G401 (cell line): ENCODE measurements around the gene ATXN7L2. TPM values are rescaled to one million over a fixed set of nuclear protein-coding genes. Genes with fewer than 3 reads are reported as not detected.
"Not testable (repeated sequence)": the region's sequence is repeated elsewhere in the genome, so short reads cannot be mapped to it uniquely, and the experiment has no call there.

Experiments
- DNase-seq: peaks from one replicate; pipeline ENCODE4 v3.0.0-alpha.2; 2015; ENCODE audit warnings: low spot score
- in situ Hi-C: cut with HindIII; loops from 2 replicates; pipeline ENCODE4 v1.10.0; 2016; ENCODE audit warnings: low sequenced_read_pairs, mixed read lengths
- total RNA-seq: library from RNA; depleted of rRNA; stranded (reverse); fragments of >200 nt; shearing (Covaris generic); gene quantifications from 2 replicates; pipeline ENCODE4 v1.2.3, GENCODE V29; 2014; rRNA removed

Gene ATXN7L2, protein sequence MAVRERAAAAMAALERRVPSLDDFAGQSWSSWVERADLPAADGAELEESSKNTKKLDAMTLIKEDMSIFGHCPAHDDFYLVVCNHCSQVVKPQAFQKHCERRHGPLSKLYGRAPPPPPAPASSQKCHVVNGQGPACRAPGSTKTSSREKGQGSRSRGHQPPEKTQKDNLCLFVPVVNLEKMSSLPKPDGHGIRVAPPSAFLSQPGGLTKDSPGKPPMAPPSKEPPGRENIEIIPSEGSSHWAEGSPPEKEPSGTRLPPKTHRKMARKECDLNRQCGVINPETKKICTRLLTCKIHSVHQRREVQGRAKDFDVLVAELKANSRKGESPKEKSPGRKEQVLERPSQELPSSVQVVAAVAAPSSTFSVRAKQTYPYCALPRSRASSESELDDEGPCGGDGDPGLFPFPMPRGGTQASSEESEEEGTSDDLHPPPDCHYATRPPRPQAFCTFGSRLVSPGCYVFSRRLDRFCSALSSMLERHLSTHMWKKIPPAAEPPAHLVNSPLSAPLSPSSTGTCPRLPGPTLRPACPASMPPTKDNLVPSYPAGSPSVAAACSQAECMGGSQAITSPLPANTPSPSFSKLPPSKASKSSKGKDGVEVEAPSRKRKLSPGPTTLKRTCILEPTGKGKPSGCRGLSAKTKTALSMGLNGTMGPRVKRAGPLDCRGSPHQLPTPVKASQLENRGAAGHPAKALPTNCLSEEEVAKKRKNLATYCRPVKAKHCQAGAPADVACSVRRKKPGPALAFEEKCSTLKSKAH
- total RNA-seq: 2.9 and 6.8 TPM in 2 replicates

- in situ Hi-C loops: no loop called here
- peak; percentile 93 for DNase-seq
Measured at GRCh38 chr1:109483672-109484518, at the start of gene ATXN7L2. TSS of gene ATXN7L2 (plus strand) at chr1:109483905. CDS start at chr1:109483954, 49 bp downstream.

GRCh38 chr1:109434484-109434883 lies 49.2 kb upstream of the ATXN7L2 start:
- DNase-seq: no peak
- in situ Hi-C loops: no loop called here

DNA sequence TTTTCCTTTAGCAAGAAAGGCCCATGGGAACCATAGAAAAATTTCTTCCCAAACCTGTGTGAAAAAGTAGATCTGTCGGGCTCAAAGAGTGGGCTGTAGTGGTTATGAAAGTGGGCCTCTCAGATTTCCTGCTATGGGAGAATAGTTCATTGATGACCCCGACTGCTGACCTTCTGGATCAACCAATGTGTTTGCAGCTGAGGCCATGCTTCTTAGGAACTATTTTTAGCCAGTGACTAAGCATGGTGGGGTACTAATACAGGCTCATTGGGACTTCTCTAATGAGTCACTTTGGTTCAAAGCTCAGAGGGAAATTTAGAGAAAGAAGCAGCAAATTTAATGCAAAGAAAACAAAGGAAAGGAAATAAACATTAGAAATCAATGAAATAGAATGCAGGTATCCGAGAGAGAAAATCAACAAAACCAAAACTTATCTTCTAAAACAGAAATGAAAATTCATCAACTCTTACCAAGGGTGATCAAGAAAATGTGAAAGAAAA lies 44.9 kb upstream of the ATXN7L2 start:
- in situ Hi-C loops: no loop called here
- DNase-seq: no peak

DNA sequence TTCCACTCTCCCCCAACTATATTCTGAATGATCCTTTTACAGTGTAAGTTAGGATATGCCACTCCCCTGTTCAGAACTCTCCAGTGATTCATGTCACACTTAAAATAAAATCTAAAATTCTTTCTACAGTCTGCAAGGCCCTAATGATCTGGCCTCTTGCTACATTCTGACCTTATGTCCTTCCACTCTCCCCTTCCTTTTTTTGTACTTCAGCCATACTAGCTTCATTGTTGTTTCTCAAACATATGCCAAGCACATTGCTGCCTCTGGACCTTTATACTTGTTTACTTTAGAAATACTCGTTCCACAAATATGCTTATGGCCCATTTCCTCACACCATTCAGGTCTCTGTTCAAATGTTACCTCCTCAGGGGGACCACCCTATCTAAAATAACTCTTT lies 42.6 kb upstream of the ATXN7L2 start:
- no peak for DNase-seq
- in situ Hi-C loops: no loop called here

- no peak for DNase-seq
- in situ Hi-C loops: no loop called here
Measured at GRCh38 chr1:109443476-109443875, 40.2 kb upstream of the ATXN7L2 start.

DNA sequence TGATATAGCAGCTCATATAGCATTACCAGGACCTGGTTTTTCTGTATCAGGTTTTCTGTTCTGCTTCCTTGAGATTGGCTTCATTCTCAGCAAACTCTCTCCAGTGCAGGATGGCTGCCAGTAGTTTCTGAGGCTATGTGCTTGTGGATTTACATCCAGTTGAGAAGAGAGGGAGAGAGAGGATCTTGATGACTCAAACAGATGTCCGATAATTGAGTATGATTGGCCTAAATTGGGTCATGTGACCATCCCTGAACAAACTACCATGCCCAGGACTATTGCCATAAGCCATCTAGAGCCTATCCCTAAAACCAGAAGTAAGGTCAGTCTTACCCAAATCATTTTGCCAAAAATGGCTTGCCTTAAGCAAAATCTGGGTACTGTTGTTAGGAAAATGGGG lies 39.4 kb upstream of the ATXN7L2 start:
- no peak for DNase-seq
- in situ Hi-C loops: no loop called here

DNA sequence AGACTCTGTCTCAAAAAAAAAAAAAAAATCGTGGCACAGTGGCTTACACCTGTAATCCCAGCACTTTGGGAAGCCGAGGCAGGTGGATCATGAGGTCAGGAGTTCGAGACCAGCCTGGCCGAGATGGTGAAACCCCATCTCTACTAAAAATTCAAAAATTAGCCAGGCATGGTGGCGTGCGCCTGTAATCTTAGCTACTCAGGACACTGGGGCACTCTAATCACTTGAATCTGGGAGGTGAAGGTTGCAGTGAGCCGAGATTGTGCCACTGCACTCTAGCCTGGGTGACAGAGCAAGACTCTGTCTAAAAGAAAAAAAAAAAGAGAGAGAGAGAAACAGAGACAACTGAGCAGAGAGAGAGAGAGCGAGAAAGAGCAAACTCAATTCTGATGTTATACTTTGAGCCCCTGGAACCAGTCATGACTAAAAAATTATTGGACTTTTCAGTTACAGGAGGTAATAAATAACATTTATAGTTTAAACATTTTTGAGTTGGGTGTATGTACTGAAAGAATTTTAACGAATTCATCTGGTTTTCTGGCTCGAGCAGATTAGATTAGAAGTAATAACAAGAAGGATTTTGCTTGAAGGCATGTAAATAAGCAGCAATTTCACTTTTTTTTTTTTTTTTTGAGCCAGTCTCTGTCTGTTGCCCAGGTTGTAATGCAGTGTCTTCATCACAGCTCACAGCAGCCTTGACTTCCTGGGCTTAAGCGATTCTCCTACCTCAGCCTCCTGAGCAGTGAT lies 37.6 kb upstream of the ATXN7L2 start:
- in situ Hi-C loops, DNase-seq: not testable (repeated sequence)

- no peak for DNase-seq
- in situ Hi-C loops: no loop called here
Measured at GRCh38 chr1:109447524-109447923, 36.2 kb upstream of the ATXN7L2 start.

DNA sequence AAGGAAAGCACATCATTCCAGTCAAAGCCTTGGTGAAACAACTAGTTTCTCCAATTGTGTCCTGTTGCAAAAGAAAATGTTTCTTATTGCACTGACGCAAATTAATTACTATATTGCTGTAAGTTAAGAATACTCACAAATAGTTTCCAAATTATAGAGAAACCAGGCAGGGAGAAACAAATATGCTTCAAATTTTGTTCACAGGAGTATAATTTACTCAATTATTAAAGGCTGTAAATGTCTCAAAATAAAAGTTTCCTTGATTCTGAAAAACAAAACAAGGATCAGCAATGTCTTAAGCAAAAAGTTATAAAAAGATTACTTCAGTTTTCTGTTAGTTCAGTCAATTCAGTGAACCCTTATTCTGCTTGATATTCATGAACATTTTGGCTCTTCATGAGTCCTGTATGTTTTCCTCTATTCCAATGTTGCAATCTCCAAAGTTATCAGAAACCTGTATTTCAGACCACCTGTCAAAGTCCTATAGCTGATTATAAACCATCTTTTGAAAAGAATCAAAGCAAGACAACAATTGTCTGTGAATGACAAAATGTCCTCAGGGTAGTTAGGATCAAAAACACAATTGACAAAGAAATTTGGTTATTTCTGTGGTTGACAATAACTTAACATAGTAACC lies 29.1 kb upstream of the ATXN7L2 start:
- DNase-seq: no peak
- in situ Hi-C loops: no loop called here

DNA sequence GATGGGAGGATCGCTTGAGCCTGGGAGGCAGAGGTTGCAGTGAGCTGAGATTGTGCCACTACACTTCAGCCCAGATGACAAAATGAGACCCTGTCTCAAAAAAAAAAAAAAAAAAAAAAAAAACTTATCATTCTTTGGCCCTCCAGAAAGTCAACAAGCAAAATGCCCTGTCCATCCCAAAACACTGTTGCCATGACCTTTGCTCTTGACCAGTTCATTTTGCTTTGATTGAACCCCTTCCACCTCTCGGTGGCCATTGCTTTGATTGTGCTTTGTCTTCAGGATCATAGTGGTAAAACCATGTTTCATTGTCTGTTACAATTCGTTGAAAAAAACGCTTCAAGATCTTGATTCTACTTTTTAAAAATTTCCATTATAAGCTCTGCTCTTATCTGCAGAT lies 25.9 kb upstream of the ATXN7L2 start:
- no peak for DNase-seq
- in situ Hi-C loops: no loop called here

DNA sequence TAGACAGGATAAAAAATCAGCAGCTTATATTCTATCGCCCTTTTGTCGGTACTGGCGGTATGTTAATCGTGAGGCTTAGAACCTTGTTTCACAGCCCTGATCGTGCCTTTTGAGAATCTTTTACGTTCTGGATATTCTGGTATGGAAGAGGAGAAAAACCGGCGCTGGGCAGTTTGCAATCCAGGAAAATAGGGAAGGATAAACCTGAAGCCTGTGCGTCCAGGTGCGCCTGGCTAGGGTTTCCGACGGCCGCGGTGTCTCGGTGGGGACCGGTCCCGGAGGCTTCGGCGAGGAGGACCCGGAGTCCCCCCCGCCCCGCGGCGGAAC lies 17.6 kb upstream of the ATXN7L2 start:
- in situ Hi-C loops: no loop called here

GRCh38 chr1:109466452-109467300 lies 17.0 kb upstream of the ATXN7L2 start, which contains the start of gene SYPL2:
TSS of gene SYPL2 (plus strand) at chr1:109466546. CDS start at chr1:109466844, 298 bp downstream.
- DNase-seq: peak; percentile 13

More for the DNA sequence above, 17.6 kb upstream of the ATXN7L2 start:
- DNase-seq: no peak

DNA sequence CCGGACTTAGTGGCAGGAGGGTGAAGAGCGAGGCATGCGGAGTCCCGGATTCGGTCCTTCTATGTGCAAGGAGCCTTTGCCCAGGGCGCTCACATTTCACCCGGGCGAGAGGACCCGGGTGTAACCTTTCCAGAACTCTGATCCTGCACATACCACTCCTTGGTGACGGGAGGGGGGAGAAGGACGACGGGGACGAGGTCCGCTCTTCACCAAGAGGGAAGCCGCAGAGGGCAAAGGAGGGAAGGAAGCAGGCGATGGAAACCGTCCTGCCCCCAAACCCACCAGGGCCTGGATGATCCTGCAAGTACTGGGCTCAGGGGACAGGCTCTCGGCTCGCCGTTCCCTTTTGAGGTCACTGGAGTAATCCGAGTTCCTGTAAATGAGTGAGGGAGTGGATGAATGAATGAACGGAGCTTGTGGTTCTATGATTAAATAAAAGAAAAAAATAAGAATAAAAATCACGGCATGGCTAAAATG lies 16.4 kb upstream of the ATXN7L2 start:
- in situ Hi-C loops: no loop called here
- no peak for DNase-seq

More at GRCh38 chr1:109466452-109467300, 17.0 kb upstream of the ATXN7L2 start, which contains the start of gene SYPL2:
- in situ Hi-C loops: no loop called here

DNA sequence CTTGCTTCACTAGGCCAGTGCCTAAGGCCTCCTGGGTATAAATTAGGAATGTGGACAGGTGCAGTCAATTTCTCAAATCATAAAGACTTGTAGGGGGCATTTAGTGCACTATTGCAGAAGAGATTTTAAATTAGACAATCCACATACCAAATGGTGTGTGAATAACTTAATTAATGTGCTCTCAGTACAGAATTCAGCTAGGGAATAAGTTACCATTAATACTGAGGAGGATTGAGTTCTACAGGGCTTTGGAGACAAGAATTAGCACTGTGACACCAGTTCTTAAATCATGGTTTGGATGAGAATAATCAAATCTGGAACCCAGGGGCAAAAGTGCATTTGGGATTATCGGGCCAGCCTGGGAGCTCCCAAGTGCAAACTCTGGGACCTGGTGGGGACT lies 15.6 kb upstream of the ATXN7L2 start:
- DNase-seq: no peak
- in situ Hi-C loops: no loop called here

DNA sequence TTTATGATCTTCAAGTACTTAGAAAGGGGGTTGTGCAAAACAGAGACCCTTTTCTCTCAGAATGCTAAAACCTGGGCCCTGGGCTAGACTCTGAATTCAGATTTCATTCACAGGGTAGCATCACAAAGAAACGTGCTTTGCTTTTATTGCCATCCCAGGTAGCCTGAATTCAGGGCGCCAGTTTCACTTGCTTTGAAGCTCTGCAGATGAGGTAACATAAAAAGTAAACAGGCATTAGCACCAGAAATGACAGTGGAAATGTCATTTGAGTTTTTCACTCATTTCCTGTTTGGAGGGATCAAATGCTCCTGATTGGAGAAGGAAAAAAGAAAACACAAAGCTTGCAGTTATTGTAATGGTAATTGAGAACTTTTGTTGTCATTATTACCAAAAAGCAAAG lies 14.8 kb upstream of the ATXN7L2 start:
- DNase-seq: no peak
- in situ Hi-C loops: no loop called here

DNA sequence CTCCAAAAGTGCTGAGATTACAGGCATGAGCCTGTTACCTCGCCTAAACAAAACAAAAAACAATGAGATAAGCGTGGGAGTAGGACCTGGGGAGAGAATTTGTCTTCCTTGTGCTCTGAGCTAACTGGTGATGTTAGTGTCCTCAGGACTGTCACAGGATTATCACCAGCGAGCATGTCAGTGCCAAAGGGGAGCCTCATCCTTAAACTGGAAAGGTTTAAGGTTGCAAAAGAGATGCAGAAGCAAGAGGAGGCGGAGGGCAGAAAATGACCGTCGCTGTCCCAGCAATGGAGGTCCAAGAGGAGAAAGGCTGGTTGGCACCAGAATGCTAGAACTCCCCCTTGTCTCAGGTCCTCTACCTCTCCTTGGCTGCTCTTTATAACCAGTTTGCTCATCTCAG lies 13.5 kb upstream of the ATXN7L2 start:
- in situ Hi-C loops: no loop called here
- no peak for DNase-seq

DNA sequence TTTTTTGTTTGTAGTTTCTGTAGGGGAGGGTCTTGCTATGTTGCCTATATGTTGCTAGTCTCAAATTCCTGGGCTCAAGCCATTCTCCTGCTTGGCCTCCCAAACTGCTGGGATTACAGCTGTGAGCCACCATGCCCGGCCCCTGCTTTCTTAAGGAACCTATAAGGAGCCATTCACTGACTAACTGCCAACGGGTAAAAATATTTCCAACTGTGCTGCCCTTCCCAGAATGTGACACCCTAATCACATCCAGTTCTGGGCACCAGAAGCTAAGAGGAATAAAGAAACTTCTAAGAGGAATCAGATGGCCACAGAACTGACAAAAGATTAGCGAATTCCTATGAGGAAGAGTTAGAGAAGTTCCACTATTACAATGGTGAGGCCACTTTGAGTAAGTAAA lies 10.9 kb upstream of the ATXN7L2 start:
- in situ Hi-C loops: no loop called here
- DNase-seq: no peak
